DMS153 treated with DMSO at 0.1 percent for 48 hours (cell line): ENCODE data around the gene GEMIN2.
"Not testable (repeated sequence)": the region's sequence is repeated elsewhere in the genome, so short reads cannot be mapped to it uniquely, and the experiment has no call there.

Source experiments
- DNase-seq: peaks from one replicate; lab custom pipeline; 2025; ENCODE audit not compliant: unreplicated experiment; lab: John Stamatoyannopoulos, UW

Gene GEMIN2, protein sequence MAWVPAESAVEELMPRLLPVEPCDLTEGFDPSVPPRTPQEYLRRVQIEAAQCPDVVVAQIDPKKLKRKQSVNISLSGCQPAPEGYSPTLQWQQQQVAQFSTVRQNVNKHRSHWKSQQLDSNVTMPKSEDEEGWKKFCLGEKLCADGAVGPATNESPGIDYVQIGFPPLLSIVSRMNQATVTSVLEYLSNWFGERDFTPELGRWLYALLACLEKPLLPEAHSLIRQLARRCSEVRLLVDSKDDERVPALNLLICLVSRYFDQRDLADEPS

DNA sequence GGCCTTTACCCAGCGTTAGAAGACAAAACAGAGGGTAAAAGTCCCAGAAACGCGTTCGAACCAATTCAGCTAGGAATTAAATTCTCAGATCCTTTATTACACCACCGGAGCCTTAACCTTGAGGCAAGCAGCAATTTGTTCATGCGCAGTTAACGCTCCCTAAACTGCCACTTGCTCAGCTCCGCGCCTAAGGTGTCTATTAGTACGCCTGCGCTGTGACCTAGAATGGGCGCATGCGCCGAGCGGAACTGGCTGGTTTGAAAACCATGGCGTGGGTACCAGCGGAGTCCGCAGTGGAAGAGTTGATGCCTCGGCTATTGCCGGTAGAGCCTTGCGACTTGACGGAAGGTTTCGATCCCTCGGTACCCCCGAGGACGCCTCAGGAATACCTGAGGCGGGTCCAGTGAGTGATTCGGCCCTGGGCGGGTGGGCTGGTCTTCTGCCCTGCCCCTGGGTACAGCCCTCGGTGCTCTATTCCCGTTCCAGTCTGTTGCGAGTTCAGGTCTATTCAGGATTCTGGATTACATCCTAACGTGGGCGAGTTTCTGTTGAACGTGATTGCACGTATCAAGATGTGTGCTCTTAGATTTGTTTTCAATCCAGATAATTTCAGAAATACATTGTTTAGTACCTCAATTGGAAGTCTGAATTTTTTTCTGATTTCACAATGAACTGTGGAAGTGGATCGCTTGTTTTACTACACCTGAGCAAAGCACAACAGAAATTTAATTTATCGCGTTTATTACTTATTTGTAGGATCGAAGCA is at the start of gene GEMIN2:
GEMIN2 (plus strand) TSS at position 251 of the 766 bp plus-strand sequence; CDS start at position 267, 16 bp downstream.
- peak; percentile 91 for DNase-seq

DNA sequence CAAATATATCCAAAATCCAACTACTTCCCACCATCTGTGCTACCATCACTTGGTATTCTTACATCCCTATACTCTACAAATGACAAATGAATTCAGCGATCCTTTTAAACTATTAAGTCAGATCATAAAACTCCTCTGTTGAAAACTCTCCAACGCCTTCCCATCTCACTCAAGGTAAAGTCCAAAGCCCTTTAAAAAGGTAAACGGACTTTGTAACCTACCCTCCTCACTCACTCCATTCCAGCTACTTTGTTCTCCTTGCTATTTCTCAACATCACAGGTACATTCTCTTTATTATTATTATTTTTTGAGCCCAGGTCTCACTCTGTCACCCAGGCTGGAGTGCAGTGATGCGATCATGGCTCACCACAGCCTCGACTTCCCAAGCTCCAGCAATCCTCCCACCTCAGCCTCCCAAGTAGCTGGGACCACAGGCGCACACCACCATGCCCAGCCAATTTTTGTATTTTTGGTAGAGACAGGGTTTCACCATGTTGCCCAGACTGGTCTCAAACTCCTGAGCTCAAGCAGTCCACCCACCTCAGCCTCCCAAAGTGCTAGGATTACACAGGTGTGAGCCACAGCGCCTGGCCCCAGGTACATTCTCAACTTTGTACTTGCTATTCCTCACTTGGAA is 44.8 kb upstream of the GEMIN2 start:
- DNase-seq = not testable (repeated sequence)

DNA sequence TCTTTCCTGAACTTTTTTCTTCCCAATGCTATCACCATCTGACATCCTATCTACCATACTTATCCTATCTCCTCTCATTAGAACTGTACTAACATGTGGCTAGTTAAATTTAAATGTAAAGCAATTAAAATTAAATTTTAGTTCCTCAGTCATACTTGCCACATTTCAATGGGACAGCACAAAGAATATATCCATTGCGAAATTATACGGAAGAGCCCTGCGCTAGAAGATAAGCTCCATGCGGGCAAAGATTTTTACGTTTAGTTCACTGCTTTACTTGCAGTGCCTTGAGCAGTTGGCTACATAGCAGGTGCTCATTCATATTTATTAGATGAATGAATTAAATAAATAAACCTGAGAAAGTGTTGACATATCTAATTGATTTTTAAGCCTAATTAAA is 44.2 kb upstream of the GEMIN2 start:
- no peak for DNase-seq

DNA sequence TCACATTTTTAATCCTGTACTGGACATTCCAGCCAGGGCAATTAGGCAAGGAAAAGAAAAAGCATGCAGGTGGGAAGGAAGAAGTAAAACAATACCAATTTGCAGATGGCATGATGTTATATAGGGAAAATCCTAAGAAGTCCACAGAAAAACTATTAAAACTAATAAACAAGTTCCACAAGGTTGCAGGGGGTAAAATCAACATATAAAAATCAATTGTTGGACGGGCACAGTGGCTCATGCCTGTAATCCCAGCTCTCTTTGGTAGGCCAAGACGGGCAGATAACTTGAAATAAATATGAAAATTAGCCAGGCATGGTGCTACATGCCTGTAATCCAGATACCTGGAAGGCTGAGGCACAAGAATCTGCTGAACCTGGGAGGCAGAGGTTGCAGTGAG is 43.0 kb upstream of the GEMIN2 start:
- DNase-seq = no peak

DNA sequence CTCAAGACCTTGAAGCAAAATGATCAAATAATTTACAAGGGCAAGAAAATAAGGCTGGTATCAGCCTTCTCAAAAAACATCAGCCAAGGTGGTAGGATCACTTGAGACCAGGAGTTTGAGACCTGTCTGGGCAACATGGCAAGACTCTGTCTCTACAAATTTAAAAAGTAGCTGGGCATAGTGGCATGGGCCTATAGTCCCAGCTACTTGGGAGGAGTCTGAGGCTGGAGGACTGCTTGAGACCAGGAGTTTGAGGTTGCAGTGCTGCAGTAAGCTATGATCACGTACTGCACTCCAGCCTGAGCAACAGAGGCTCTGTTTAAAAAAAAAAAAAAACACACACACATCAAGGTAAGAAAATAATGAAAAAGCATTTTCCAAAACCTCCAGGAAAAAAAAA is 33.2 kb upstream of the GEMIN2 start:
- DNase-seq = no peak

- DNase-seq = no peak
Measured at GRCh38 chr14:39083127-39083526, 31.0 kb upstream of the GEMIN2 start.

DNA sequence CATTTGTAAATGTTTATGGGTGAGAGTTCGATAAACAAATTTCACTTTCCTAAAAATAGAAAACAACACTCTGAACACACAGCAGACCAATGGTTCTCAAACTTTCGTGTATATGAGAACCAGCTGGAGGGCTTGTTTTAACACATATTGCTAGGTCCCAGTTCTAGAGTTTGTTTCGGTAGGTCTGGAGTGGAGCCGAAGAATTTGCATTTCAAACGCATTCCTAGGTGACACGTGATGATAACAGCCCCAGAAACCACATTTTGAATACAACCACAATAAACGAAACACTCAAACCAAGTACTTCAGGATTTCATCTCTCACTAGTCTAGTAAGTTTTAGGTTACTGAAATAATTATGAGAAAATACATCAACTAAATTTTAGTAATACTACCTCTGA is 28.2 kb upstream of the GEMIN2 start:
- DNase-seq = no peak

- DNase-seq = no peak
Measured at GRCh38 chr14:39087493-39087892, 26.6 kb upstream of the GEMIN2 start.

GRCh38 chr14:39090548-39091111 is 23.5 kb upstream of the GEMIN2 start:
- no peak for DNase-seq

- DNase-seq = no peak
Measured at GRCh38 chr14:39091716-39092115, 22.4 kb upstream of the GEMIN2 start.

- no peak for DNase-seq
Measured at GRCh38 chr14:39094515-39094914, 19.6 kb upstream of the GEMIN2 start.

GRCh38 chr14:39097159-39097558 is 17.0 kb upstream of the GEMIN2 start:
- no peak for DNase-seq

GRCh38 chr14:39099215-39099614 is 14.9 kb upstream of the GEMIN2 start:
- not testable (repeated sequence) for DNase-seq

DNA sequence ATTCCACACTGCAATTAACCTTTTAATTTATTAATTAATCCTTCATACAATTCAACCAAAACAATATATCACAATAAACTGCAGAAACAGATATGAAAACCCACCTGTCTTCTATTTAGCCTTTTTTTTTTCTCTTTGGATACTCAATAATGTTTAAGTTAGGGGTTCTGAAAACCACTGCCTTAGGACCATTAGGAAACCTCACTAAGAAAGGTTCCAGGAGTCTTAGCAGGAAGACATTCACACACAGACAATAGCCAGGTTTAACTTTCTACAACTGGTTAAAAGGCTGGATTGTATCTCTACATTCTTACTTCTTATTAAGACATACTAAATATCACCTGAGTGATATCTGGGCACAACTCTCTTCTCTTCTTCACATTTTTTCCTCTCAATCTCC is 14.4 kb upstream of the GEMIN2 start:
- DNase-seq = no peak

DNA sequence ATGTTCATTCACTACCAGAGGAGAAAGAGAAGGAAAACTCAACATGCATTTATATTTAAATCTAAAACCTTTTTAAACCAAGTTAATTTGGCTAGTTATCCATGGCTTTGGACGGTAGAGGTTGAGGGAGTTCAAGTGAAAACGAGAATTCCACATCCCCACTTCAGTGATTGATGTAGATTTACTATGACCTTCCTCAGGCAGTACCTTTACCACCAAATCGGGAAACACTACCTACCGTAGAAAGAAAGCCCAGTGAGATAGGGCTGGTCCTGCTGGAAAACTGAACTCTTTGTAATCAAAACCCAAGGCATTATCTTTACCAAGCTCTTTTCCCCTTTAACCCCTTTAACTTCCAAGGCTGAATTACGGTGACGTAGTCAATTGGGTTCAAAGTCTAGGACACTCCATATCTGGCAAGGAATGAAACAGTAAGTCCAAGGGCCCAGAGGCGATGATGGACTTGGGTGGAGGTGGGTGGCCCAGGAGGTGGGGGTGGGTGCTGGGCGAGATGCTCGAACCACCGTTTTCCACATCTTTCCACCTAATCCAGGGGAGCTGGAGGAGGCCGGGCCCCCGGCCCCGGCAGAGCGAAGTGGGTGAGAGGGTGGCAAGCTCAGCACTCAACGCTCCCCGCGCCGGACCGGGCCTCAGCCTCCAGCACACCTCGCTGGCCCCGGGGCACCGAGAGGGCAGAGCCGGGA is 11.7 kb upstream of the GEMIN2 start:
- DNase-seq = no peak

- peak; percentile 69 for DNase-seq
Measured at GRCh38 chr14:39102969-39103957, 10.9 kb upstream of the GEMIN2 start, which contains the start of gene SEC23A. Gene SEC23A (minus strand): TSS chr14:39103235. CDS start chr14:39096118, 7,117 bp downstream.

GRCh38 chr14:39104078-39104801 is 9.9 kb upstream of the GEMIN2 start:
- not testable (repeated sequence) for DNase-seq

DNA sequence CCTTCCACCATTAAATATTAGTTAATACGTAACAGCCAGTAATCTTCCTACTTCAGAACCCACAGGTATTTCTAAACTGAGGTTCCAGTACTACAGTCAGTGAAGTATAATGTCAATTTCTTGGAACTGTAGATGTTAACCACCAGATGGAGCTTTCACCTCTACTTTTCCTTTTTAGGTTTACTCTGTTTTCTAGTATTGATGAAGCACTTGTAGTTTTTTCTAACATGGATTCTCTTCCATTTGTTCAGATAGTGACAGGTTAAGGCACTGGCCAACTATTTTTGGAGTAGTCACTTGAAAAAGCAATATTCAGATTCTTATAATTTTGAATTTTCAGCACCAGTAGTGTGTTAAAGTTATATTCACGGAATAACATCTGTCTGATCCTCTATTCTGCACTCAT is 6.5 kb upstream of the GEMIN2 start:
- DNase-seq = peak; percentile 25

DNA sequence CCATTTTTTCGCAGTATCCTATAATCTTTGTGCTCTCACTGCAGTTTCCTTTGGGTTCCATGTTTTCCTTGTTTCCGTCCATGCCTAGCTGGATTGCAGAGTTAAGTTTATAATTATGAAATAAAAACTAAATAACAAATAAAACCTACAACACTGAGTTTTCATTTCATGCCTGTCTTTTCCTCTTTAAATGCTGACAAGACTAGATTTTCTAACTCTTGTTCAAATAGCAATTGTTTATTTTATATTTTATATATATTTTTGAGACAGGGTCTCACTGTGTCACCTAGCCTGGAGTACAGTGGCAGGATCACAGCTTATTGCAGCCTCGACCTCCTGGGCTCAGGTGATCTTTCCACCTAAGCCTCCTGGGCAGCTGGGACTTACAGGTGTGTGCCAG is 5.3 kb upstream of the GEMIN2 start:
- DNase-seq = no peak
